Loucy (cell line): Measurements from ENCODE around the gene GARIN5A.

Source experiments
- H2AFZ ChIP-seq: fragments of 200-600 bp; sonication (generic); 2 replicates; pipeline ENCODE4 v1.6.0; 2016; ENCODE audit warnings: antibody characterized with exemption, mild to moderate bottlenecking, low read length, moderate library complexity
- H3F3A ChIP-seq: fragments of 200-600 bp; 2 replicates; pipeline ENCODE4 v1.6.0; 2016; ENCODE audit warnings: antibody characterized with exemption, low read depth, mild to moderate bottlenecking
- H3K27me3 ChIP-seq: fragments of 200-600 bp; sonication (generic); 2 replicates; pipeline ENCODE4 v1.6.1; 2014; ENCODE audit warnings: low read length, mild to moderate bottlenecking; ENCODE audit not compliant: insufficient read depth, poor library complexity, severe bottlenecking
- H3K36me3 ChIP-seq: fragments of 200-600 bp; sonication (generic); 2 replicates; pipeline ENCODE4 v1.6.1; 2016; ENCODE audit warnings: low read length; ENCODE audit not compliant: insufficient read depth
- H3K4me1 ChIP-seq: fragments of 200-600 bp; sonication (generic); 2 replicates; pipeline ENCODE4 v1.5.1; 2014; ENCODE audit warnings: low read length, mild to moderate bottlenecking; ENCODE audit not compliant: insufficient read depth, poor library complexity, severe bottlenecking
- H3K4me2 ChIP-seq: fragments of 200-600 bp; sonication (generic); 2 replicates; pipeline ENCODE4 v1.6.0; 2014; ENCODE audit warnings: antibody characterized with exemption, low read length, low read depth, mild to moderate bottlenecking; ENCODE audit not compliant: poor library complexity, severe bottlenecking
- H3K4me3 ChIP-seq: fragments of 200-600 bp; sonication (generic); 2 replicates; pipeline ENCODE4 v1.5.1; 2014; ENCODE audit warnings: low read length, mild to moderate bottlenecking, mixed read lengths; ENCODE audit not compliant: poor library complexity, severe bottlenecking
- H3K79me2 ChIP-seq: fragments of 200-600 bp; sonication (generic); 2 replicates; pipeline ENCODE4 v1.6.1; 2014; ENCODE audit warnings: low read length; ENCODE audit not compliant: insufficient read depth
- H3K9ac ChIP-seq: fragments of 200-600 bp; sonication (generic); 2 replicates; pipeline ENCODE4 v1.6.0; 2014; ENCODE audit warnings: mild to moderate bottlenecking, low read depth, low read length, moderate library complexity; ENCODE audit not compliant: poor library complexity, severe bottlenecking
- H3K9me2 ChIP-seq: fragments of 200-600 bp; sonication (generic); replicated peaks from 2 replicates; pipeline ENCODE4 v1.6.1; 2016; ENCODE audit warnings: low read depth, low read length, mixed read lengths
- H3K9me3 ChIP-seq: fragments of 200-600 bp; sonication (generic); 2 replicates; pipeline ENCODE4 v1.6.1; 2014; ENCODE audit warnings: mild to moderate bottlenecking, antibody characterized with exemption, low read length, low read depth; ENCODE audit not compliant: insufficient read depth
- H4K20me1 ChIP-seq: fragments of 200-600 bp; sonication (generic); 2 replicates; pipeline ENCODE4 v1.6.0; 2014; ENCODE audit warnings: antibody characterized with exemption, low read length, mild to moderate bottlenecking; ENCODE audit not compliant: insufficient read depth, poor library complexity, severe bottlenecking
- CTCF ChIP-seq: fragments of 200-600 bp; sonication (generic); conservative IDR thresholded peaks from 2 replicates; pipeline ENCODE4 v1.5.1; 2014; ENCODE audit warnings: mild to moderate bottlenecking, antibody characterized with exemption, low read length
- EZH2phosphoT487 ChIP-seq: fragments of 200-600 bp; IDR thresholded peaks from 2 replicates; pipeline ENCODE4 v1.6.1; 2018; ENCODE audit warnings: antibody characterized with exemption, mild to moderate bottlenecking, moderate library complexity, borderline replicate concordance

The GARIN5A gene

GRCh38 chr19:50419580-50420035, 57.0 kb downstream of the GARIN5A start:
- TF ChIP-seq CTCF (no peak), EZH2phosphoT487 (no peak)
- Histone ChIP-seq H3K4me1 (no peaks in the 10 kb centered on the region), H3K9ac (no peak overlapping the region), H3K79me2 (no peaks in the 10 kb centered on the region), H3K4me3 (no peak overlapping the region), H3F3A (no peaks in the 10 kb centered on the region), H3K36me3 (no peaks in the 10 kb centered on the region), H4K20me1 (no peaks in the 10 kb centered on the region), H3K4me2 (no peak overlapping the region), H2AFZ (no peak overlapping the region), H3K9me2 (no peaks in the 10 kb centered on the region), H3K9me3 (no peaks in the 10 kb centered on the region), H3K27me3 (no peaks in the 10 kb centered on the region)

GRCh38 chr19:50419022-50419579, 57.5 kb downstream of the GARIN5A start:
- H3K4me3 ChIP-seq, result no peak overlapping the region
- H3K9me2 ChIP-seq, result no peaks in the 10 kb centered on the region
- no peak overlapping the region for H3K9ac ChIP-seq
- no peaks in the 10 kb centered on the region for H3K36me3 ChIP-seq
- H3K9me3 ChIP-seq, result no peaks in the 10 kb centered on the region
- H3K4me1 ChIP-seq, result no peaks in the 10 kb centered on the region
- TF ChIP-seq EZH2phosphoT487 (no peak), CTCF (no peak)
- no peaks in the 10 kb centered on the region for H3F3A ChIP-seq
- H2AFZ ChIP-seq, result no peak overlapping the region
- no peaks in the 10 kb centered on the region for H4K20me1 ChIP-seq
- no peaks in the 10 kb centered on the region for H3K79me2 ChIP-seq
- H3K27me3 ChIP-seq, result no peaks in the 10 kb centered on the region
- no peak overlapping the region for H3K4me2 ChIP-seq

GRCh38 chr19:50418176-50419021, 58.2 kb downstream of the GARIN5A start, which contains the start of gene SPIB:
Gene SPIB, plus strand, starts transcription at chr19:50418938. Its CDS starts 25 bp downstream, at chr19:50418963.
- no peaks in the 10 kb centered on the region for H3K9me2 ChIP-seq
- H3K9me3 ChIP-seq, result no peaks in the 10 kb centered on the region
- no peaks in the 10 kb centered on the region for H3K27me3 ChIP-seq
- no peak within 1 kb of the TSS for H3K4me3 ChIP-seq
- H3K79me2 ChIP-seq, result no peaks in the 10 kb centered on the region
- H3K9ac ChIP-seq, result no peak within 1 kb of the TSS
- no peaks in the 10 kb centered on the region for H3K4me1 ChIP-seq
- no peaks in the 10 kb centered on the region for H4K20me1 ChIP-seq
- H3K36me3 ChIP-seq, result no peaks in the 10 kb centered on the region
- no peak for TF ChIP-seq EZH2phosphoT487
- TF ChIP-seq CTCF, result no peak
- no peaks in the 10 kb centered on the region for H3F3A ChIP-seq
- H3K4me2 ChIP-seq, result no peak within 1 kb of the TSS
- H2AFZ ChIP-seq, result no peak within 1 kb of the TSS
